K562 (cell line): ENCODE data around the gene TRANK1. TPM values are rescaled to one million over a fixed set of nuclear protein-coding genes. Genes with fewer than 3 reads are reported as not detected.

Source experiments
- ATAC-seq: fragments of 200-7000 bp; cut with Tn5 transposase; 3 replicates; pipeline ENCODE4 v1.9.1; 2020; ENCODE audit warnings: moderate library complexity
- BruUV-seq: library from RNA; stranded (reverse); fragments of 400-500 nt; replicated peaks from 2 replicates; lab custom pipeline; 2021; lab: Mats Ljungman, UMichigan
- CTCF ChIA-PET: fragments of 300-600 bp; formaldehyde crosslinking; extraction: SDS; loops from one replicate; lab custom pipeline; 2021; ENCODE audit warnings: low intra/inter-chr PET ratio; lab: Yijun Ruan, JAX
- POLR2A ChIA-PET: fragments of 300-600, 350-650 bp; sonication (Branson Sonifier 250); formaldehyde crosslinking; extraction: SDS; loops from one replicate; lab custom pipeline; 2021; ENCODE audit warnings: antibody characterized with exemption, inconsistent platforms; lab: Yijun Ruan, JAX
- DNase-seq, 4 experiments: peaks; one replicate each; pipeline versions ENCODE4 v3.0.0 to v3.0.0-alpha.2; 2011 to 2018; ENCODE audit warnings: low spot score in 3 of 4, mixed read lengths in 3 of 4; ENCODE audit errors: extremely low read depth in 1 of 4
- FAIRE-seq: peaks from 2 replicates; lab custom pipeline; 2011; peaks lifted over from hg19 to GRCh38; lab: Jason Lieb, UNC
- H2AFZ ChIP-seq: 2 replicates; pipeline ENCODE4 v1.6.0; 2011; ENCODE audit warnings: low read depth, low read length, control low read depth, inconsistent platforms
- H3K27ac ChIP-seq: fragments of 200-600 bp; 3 replicates; pipeline ENCODE4 v1.8.0; 2011; ENCODE audit warnings: low read depth, mild to moderate bottlenecking, control low read depth, inconsistent platforms, low read length, moderate library complexity, mixed read lengths; ENCODE audit errors: extremely low read depth
- H3K27me3 ChIP-seq, 2 experiments: fragments of 300-600 bp in 1 of 2; 2 replicates in 1 of 2; 3 replicates in 1 of 2; pipeline versions ENCODE4 v1.6.0 to v1.8.0; 2011; ENCODE audit warnings: inconsistent platforms in 2 of 2, low read length in 2 of 2, mild to moderate bottlenecking in 1 of 2, mixed read lengths in 1 of 2, moderate library complexity in 1 of 2; ENCODE audit not compliant: control insufficient read depth in 2 of 2, insufficient read depth in 2 of 2
- H3K36me3 ChIP-seq: fragments of 300-600 bp; 3 replicates; pipeline ENCODE4 v1.8.0; 2011; ENCODE audit warnings: mild to moderate bottlenecking, low read length, inconsistent platforms; ENCODE audit not compliant: control insufficient read depth, insufficient read depth
- H3K4me1 ChIP-seq, 2 experiments: fragments of 200-600 bp in 1 of 2; replicated peaks in 1 of 2; 2 replicates in 1 of 2; 3 replicates in 1 of 2; pipeline versions ENCODE4 v1.5.1 to v1.8.0; 2011; ENCODE audit warnings: inconsistent platforms in 2 of 2, low read length in 2 of 2, mild to moderate bottlenecking in 1 of 2, mixed read lengths in 1 of 2, moderate library complexity in 1 of 2; ENCODE audit not compliant: control insufficient read depth in 2 of 2, insufficient read depth in 2 of 2
- H3K4me2 ChIP-seq: 2 replicates; pipeline ENCODE4 v1.6.1; 2011; ENCODE audit warnings: low read length, control low read depth, inconsistent platforms, mixed read lengths; ENCODE audit not compliant: insufficient read depth
- H3K4me3 ChIP-seq: fragments of 200-600 bp; sonication (generic), shearing (Covaris generic); 2 replicates; pipeline ENCODE4 v1.5.1; 2016; ENCODE audit warnings: control low read depth, inconsistent platforms
- H3K79me2 ChIP-seq: fragments of 200-600 bp; 3 replicates; pipeline ENCODE4 v1.8.0; 2011; ENCODE audit warnings: low read length, inconsistent platforms; ENCODE audit not compliant: control insufficient read depth, insufficient read depth
- H3K9ac ChIP-seq, 2 experiments: 2 replicates each; pipeline versions ENCODE4 v1.6.0 to v1.6.1; 2011; ENCODE audit warnings: low read depth in 2 of 2, low read length in 2 of 2, control low read depth in 1 of 2, inconsistent platforms in 1 of 2, mild to moderate bottlenecking in 1 of 2, mixed read lengths in 1 of 2; ENCODE audit not compliant: insufficient read depth in 1 of 2
- H3K9me1 ChIP-seq: one replicate; pipeline ENCODE4 v1.6.0; 2011; ENCODE audit warnings: inconsistent platforms, mild to moderate bottlenecking, low read length, moderate library complexity; ENCODE audit not compliant: control insufficient read depth, insufficient read depth
- H3K9me3 ChIP-seq: replicated peaks from 2 replicates; pipeline ENCODE4 v1.5.1; 2011; ENCODE audit warnings: low read depth, low read length, inconsistent platforms; ENCODE audit not compliant: control insufficient read depth, insufficient read depth
- H4K20me1 ChIP-seq: replicated peaks from 2 replicates; pipeline ENCODE4 v1.6.1; 2011; ENCODE audit warnings: low read length, inconsistent platforms, mixed read lengths; ENCODE audit not compliant: control insufficient read depth, insufficient read depth
- HDAC2 ChIP-seq: fragments of 450-650 bp; IDR thresholded peaks from 2 replicates; pipeline ENCODE4 v1.6.1; 2016; ENCODE audit warnings: mild to moderate bottlenecking
- KDM1A ChIP-seq, 2 experiments: fragments of 450-650 bp; IDR thresholded peaks; 2 replicates each; pipeline ENCODE4 v1.6.1; 2016; ENCODE audit warnings: mild to moderate bottlenecking in 2 of 2
- MAFG ChIP-seq: fragments of 450-650 bp; conservative IDR thresholded peaks from 2 replicates; pipeline ENCODE4 v1.6.1; 2016; ENCODE audit warnings: missing genetic modification characterization, missing compliant biosample characterization
- RB1 ChIP-seq: fragments of 450-650 bp; IDR thresholded peaks from 2 replicates; pipeline ENCODE4 v1.6.1; 2017; ENCODE audit warnings: low read depth, mild to moderate bottlenecking
- RCOR1 ChIP-seq, 2 experiments: IDR thresholded peaks; 2 replicates each; pipeline ENCODE4 v1.6.1; 2012; ENCODE audit warnings: low read depth in 2 of 2, low read length in 2 of 2, borderline replicate concordance in 1 of 2, improper control_type of control experiment in 1 of 2
- SOX6 ChIP-seq: fragments of 450-650 bp; IDR thresholded peaks from 2 replicates; pipeline ENCODE4 v1.6.1; 2014; ENCODE audit warnings: mild to moderate bottlenecking
- TCF3 ChIP-seq: sonication (generic); formaldehyde crosslinking; IDR thresholded peaks from 2 replicates; pipeline ENCODE4 v1.4.0; 2020; ENCODE audit warnings: mild to moderate bottlenecking, missing genetic modification reagents
- TEAD1 ChIP-seq, 2 experiments: fragments of 450-650 bp in 1 of 2; sonication (generic) in 1 of 2; formaldehyde crosslinking; IDR thresholded peaks; 2 replicates each; pipeline versions ENCODE4 v1.4.0 to v1.8.0; 2020 to 2022; ENCODE audit warnings: mild to moderate bottlenecking in 2 of 2, missing genetic modification reagents in 1 of 2
- ZNF324 ChIP-seq: fragments of 250-450 bp; sonication (Bioruptor Pico); IDR thresholded peaks from 2 replicates; pipeline ENCODE4 v1.4.0; 2020; ENCODE audit warnings: mild to moderate bottlenecking
- ZNF586 ChIP-seq: fragments of 450-650 bp; formaldehyde crosslinking; conservative IDR thresholded peaks from 2 replicates; pipeline ENCODE4 v1.4.0; 2020; ENCODE audit warnings: mild to moderate bottlenecking, moderate library complexity
- ZNF707 ChIP-seq: fragments of 250-450 bp; sonication (Bioruptor Pico); conservative IDR thresholded peaks from 2 replicates; pipeline ENCODE4 v1.8.0; 2022; ENCODE audit warnings: inconsistent platforms, mild to moderate bottlenecking, moderate library complexity
- WGBS: fragments of 100-300 bp; shearing (Covaris generic); methylation state at CpG from one replicate; pipeline ENCODE4 v1.1.6; 2016; ENCODE audit warnings: low coverage, mixed read lengths; ENCODE audit not compliant: insufficient coverage; ENCODE audit errors: missing lambda C conversion rate; 5-methylcytosine and 5-hydroxymethylcytosine counted together
- in situ Hi-C: fragments of 300-500 bp; cut with MboI; formaldehyde crosslinking; loops from 4 replicates; pipeline ENCODE4 v1.15.0; 2018; ENCODE audit warnings: inconsistent platforms, mixed read lengths
- intact Hi-C: fragments of 100-400 bp; cut with micrococcal nuclease; formaldehyde crosslinking; loops from 2 replicates; pipeline ENCODE4 v1.14.2; 2022
- polyA plus RNA-seq, 8 experiments: library from polyadenylated mRNA; depleted of rRNA in 4 of 8; stranded (reverse) in 5 of 8; unstranded in 3 of 8; fragments of >200 nt; fragmentation: Nextera tagmentation in 2 of 8; fragmentation: Illumina TruSeq in 1 of 8; extraction: Ambion mirVana in 2 of 8; extraction: Trizol in 1 of 8; gene quantifications; 2 replicates each; pipeline versions ENCODE4 v1.2.1 to v1.2.3, GENCODE V29; 2011 to 2014; ENCODE audit warnings: inconsistent platforms in 1 of 8, missing spikeins in 1 of 8
- total RNA-seq, 7 experiments: library from RNA; depleted of rRNA in 6 of 7; stranded (reverse); fragments of >200 nt in 6 of 7; fragmentation: Illumina TruSeq in 2 of 7; extraction: Trizol in 2 of 7; gene quantifications; 2 replicates each; pipeline versions ENCODE4 v1.2.1 to v1.2.3, GENCODE V29; 2011 to 2021; ENCODE audit warnings: low replicate concordance in 1 of 7
- TF ChIP-seq, protein P1 (sequence below): fragments of 450-650 bp; IDR thresholded peaks from 2 replicates; pipeline ENCODE4 v1.7.0; 2016; ENCODE audit warnings: borderline replicate concordance
- TF ChIP-seq, protein P2 (sequence below): fragments of 450-650 bp; formaldehyde crosslinking; IDR thresholded peaks from 2 replicates; pipeline ENCODE4 v1.4.0; 2020; ENCODE audit warnings: mild to moderate bottlenecking, moderate library complexity
- TF ChIP-seq, protein P3 (sequence below): sonication (generic); formaldehyde crosslinking; IDR thresholded peaks from 2 replicates; pipeline ENCODE4 v1.4.0; 2020; ENCODE audit warnings: mild to moderate bottlenecking, missing genetic modification reagents

TRANK1 gene
- total and polyA plus RNA-seq, 9 of the 15 experiments (the other 6 are each of a cell fraction or from before 2014, with no cell fraction given) = 0.41 to 5.3 (median 2.1) TPM

DNA sequence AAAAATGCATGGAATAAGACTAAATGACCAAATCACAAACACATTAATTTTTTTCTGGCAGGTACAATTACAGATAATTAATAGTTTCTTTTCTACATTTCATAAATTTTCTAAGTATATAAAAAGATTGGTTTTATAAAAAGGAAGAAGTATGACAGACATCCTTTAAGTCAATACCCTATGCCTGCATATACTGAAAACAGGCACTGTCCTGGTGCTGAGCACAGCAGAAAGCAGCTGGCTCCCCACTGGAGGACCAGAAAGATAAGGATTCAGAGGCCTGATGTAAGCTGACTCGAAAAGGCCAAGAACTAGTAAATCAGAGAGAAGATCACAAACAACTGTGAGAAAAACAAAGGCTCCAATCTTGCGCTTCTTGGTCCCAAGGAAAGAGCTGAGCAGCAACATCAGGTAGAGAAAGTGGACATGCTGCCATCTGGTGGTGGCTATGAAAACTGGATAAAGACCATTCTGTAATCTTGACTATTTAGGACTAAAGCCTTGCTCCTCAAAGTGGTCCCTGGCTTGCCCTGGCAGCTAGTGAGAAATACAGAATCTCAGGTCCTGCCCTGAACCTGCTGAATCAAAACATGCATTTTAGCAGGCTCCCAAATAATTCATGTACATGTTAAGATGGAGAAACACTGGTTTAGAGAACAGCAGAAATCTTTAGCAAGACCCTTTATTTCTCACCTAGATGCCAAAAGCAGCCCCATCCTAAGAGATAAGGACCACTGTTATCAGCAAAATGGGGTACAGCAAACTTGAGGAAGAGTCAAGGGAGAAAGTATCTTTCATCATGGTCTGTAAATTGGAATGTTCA, 76.0 kb downstream of the TRANK1 start:
- H3K79me2 ChIP-seq = no peaks in the 10 kb centered on the region
- H3K4me1 ChIP-seq = no peaks in the 10 kb centered on the region
- BruUV-seq = no TSS peak
- DNase-seq (peak; percentile 66 to 85 (median 74)), FAIRE-seq (peak; percentile 95), ATAC-seq (peak; percentile 97)
- no peak overlapping the region for H3K4me3 ChIP-seq
- H3K4me2 ChIP-seq = no peak overlapping the region
- H3K9me1 ChIP-seq = no peaks in the 10 kb centered on the region
- no peak overlapping the region for H3K27ac ChIP-seq
- H3K9me3 ChIP-seq = no peaks in the 10 kb centered on the region
- CTCF ChIA-PET = interaction anchor here (0.9 to 2.2 kb wide), 3 partner anchors 77 to 139 kb away, joined by 3 to 18 read pairs (median 4); no protein-coding TSS in a partner anchor
- H3K9ac ChIP-seq = no peak overlapping the region
- in situ Hi-C loops (loop anchor here (25.0 kb wide), 1 partner anchor 132 kb away; no protein-coding TSS in a partner anchor), intact Hi-C loops (loop anchor here (1.0 kb wide), 3 partner anchors 77 to 140 kb away; no protein-coding TSS in a partner anchor)
- H4K20me1 ChIP-seq = no peaks in the 10 kb centered on the region
- 0 out of 2 replicates have a peak overlapping the region, but pooled peaks have one; percentile 8 for H2AFZ ChIP-seq
- POLR2A ChIA-PET = interaction anchor here (0.7 to 1.7 kb wide), 7 partner anchors 10 to 135 kb away, joined by 3 to 7 read pairs (median 4); no protein-coding TSS in a partner anchor
- 9% methylated on average over 2 of the region's 2 CpGs for WGBS
- H3K36me3 ChIP-seq = no peaks in the 10 kb centered on the region
- H3K27me3 ChIP-seq = no peaks in the 10 kb centered on the region; a peak in 2 of 5 replicates
- TF ChIP-seq ZNF586 (CRISPR knock-in tag) (no peak), KDM1A (IDR thresholded peaks at IDR 0.05) (no peak), TEAD1 (CRISPR knock-in tag; IDR thresholded peaks at IDR 0.05) (0 out of 4 replicates have a peak, but pooled peaks of 1 of the 2 experiments have one; percentile 34), ZNF707 (CRISPR knock-in tag) (no peak), RCOR1 (IDR thresholded peaks at IDR 0.05; ENCODE audit: borderline replicate concordance in 1 of 2, low read depth in 2 of 2, low read length in 2 of 2) (no peak), SOX6 (0 out of 2 replicates have a peak, but pooled peaks have one; percentile 27), HDAC2 (0 out of 2 replicates have a peak, but pooled peaks have one; percentile 15), MAFG (tag) (0 out of 2 replicates have a peak, but pooled peaks have one; percentile 19), ZNF324 (no peak), TCF3 (CRISPR knock-in tag) (peak; percentile 32; the same call in 1 of the 2 replicates), RB1 (0 out of 2 replicates have a peak, but pooled peaks have one; percentile 16)
- TF ChIP-seq, protein P1, sequence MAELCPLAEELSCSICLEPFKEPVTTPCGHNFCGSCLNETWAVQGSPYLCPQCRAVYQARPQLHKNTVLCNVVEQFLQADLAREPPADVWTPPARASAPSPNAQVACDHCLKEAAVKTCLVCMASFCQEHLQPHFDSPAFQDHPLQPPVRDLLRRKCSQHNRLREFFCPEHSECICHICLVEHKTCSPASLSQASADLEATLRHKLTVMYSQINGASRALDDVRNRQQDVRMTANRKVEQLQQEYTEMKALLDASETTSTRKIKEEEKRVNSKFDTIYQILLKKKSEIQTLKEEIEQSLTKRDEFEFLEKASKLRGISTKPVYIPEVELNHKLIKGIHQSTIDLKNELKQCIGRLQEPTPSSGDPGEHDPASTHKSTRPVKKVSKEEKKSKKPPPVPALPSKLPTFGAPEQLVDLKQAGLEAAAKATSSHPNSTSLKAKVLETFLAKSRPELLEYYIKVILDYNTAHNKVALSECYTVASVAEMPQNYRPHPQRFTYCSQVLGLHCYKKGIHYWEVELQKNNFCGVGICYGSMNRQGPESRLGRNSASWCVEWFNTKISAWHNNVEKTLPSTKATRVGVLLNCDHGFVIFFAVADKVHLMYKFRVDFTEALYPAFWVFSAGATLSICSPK = no peak
- TF ChIP-seq, protein P2, sequence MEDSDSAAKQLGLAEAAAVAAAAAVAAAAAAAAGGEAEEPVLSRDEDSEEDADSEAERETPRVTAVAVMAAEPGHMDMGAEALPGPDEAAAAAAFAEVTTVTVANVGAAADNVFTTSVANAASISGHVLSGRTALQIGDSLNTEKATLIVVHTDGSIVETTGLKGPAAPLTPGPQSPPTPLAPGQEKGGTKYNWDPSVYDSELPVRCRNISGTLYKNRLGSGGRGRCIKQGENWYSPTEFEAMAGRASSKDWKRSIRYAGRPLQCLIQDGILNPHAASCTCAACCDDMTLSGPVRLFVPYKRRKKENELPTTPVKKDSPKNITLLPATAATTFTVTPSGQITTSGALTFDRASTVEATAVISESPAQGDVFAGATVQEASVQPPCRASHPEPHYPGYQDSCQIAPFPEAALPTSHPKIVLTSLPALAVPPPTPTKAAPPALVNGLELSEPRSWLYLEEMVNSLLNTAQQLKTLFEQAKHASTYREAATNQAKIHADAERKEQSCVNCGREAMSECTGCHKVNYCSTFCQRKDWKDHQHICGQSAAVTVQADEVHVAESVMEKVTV (CRISPR knock-in tag) = peak; percentile 77
- TF ChIP-seq, protein P3, sequence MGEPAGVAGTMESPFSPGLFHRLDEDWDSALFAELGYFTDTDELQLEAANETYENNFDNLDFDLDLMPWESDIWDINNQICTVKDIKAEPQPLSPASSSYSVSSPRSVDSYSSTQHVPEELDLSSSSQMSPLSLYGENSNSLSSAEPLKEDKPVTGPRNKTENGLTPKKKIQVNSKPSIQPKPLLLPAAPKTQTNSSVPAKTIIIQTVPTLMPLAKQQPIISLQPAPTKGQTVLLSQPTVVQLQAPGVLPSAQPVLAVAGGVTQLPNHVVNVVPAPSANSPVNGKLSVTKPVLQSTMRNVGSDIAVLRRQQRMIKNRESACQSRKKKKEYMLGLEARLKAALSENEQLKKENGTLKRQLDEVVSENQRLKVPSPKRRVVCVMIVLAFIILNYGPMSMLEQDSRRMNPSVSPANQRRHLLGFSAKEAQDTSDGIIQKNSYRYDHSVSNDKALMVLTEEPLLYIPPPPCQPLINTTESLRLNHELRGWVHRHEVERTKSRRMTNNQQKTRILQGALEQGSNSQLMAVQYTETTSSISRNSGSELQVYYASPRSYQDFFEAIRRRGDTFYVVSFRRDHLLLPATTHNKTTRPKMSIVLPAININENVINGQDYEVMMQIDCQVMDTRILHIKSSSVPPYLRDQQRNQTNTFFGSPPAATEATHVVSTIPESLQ (CRISPR knock-in tag) = 0 out of 2 replicates have a peak, but pooled peaks have one; percentile 49
